Activated B cell treated with CpG ODN at 0.5 μM for 24 hours (primary cell): ENCODE results near the gene IL20RA. TPM values are rescaled to one million over a fixed set of nuclear protein-coding genes. Genes with fewer than 3 reads are reported as not detected.
"Not testable (repeated sequence)": the region's sequence is repeated elsewhere in the genome, so short reads cannot be mapped to it uniquely, and the experiment has no call there.

ENCODE experiments used
- ATAC-seq: fragments of 200-7000 bp; cut with Tn5 transposase; one replicate; pipeline ENCODE4 v1.10.0; 2021; ENCODE audit warnings: low read depth, mild to moderate bottlenecking, moderate library complexity
- CTCF ChIA-PET: fragments of 350-600 bp; sonication (Branson Sonifier 250); formaldehyde crosslinking; loops from one replicate; lab custom pipeline; 2021; ENCODE audit warnings: antibody characterized with exemption; lab: Charles Lee
- POLR2A ChIA-PET: fragments of 350-600 bp; sonication (Branson Sonifier 250); formaldehyde crosslinking; loops from one replicate; lab custom pipeline; 2021; ENCODE audit warnings: antibody characterized with exemption; lab: Charles Lee
- DNase-seq: peaks from one replicate; pipeline ENCODE4 v3.0.0; 2022
- H3K27ac Mint-ChIP-seq: one replicate; pipeline ENCODE4 v1.8.0; 2020; ENCODE audit warnings: mixed read lengths
- H3K27me3 Mint-ChIP-seq: one replicate; pipeline ENCODE4 v1.8.0; 2021; ENCODE audit warnings: mixed read lengths
- H3K36me3 Mint-ChIP-seq: one replicate; pipeline ENCODE4 v1.8.0; 2021; ENCODE audit warnings: low read depth, mixed read lengths
- H3K4me1 Mint-ChIP-seq: one replicate; pipeline ENCODE4 v1.8.0; 2021; ENCODE audit warnings: mixed read lengths
- H3K4me3 Mint-ChIP-seq: one replicate; pipeline ENCODE4 v1.8.0; 2020; ENCODE audit warnings: mild to moderate bottlenecking, mixed read lengths
- H3K9me3 Mint-ChIP-seq: one replicate; pipeline ENCODE4 v1.8.0; 2020; ENCODE audit warnings: mixed read lengths
- intact Hi-C: fragments of 100-400 bp; cut with micrococcal nuclease; formaldehyde crosslinking; loops from one replicate; pipeline ENCODE4 v1.15.1; 2024
- total RNA-seq: library from RNA; stranded (reverse); gene quantifications from 2 replicates; pipeline ENCODE4 v1.2.3, GENCODE V29; 2022
- TF ChIP-seq, protein P1 (sequence below): fragments of 200-600 bp; IDR thresholded peaks from one replicate; pipeline ENCODE4 v1.8.0; 2022; ENCODE audit warnings: antibody characterized with exemption, mild to moderate bottlenecking

Gene IL20RA
- total RNA-seq, 1 donor from 2014 or later: not detected

- no peaks in the 10 kb centered on the region for H3K36me3 Mint-ChIP-seq
- ATAC-seq: no peak
- no peaks in the 10 kb centered on the region for H3K4me1 Mint-ChIP-seq
- CTCF ChIA-PET: no interaction called here
- H3K27ac Mint-ChIP-seq: no peak overlapping the region
- no peak overlapping the region for H3K4me3 Mint-ChIP-seq
- no peaks in the 10 kb centered on the region for H3K9me3 Mint-ChIP-seq
- DNase-seq: no peak
- intact Hi-C loops: no loop called here
- peaks cover 14% of the 10 kb centered on the region for H3K27me3 Mint-ChIP-seq
- POLR2A ChIA-PET: no interaction called here
- TF ChIP-seq, protein P1, sequence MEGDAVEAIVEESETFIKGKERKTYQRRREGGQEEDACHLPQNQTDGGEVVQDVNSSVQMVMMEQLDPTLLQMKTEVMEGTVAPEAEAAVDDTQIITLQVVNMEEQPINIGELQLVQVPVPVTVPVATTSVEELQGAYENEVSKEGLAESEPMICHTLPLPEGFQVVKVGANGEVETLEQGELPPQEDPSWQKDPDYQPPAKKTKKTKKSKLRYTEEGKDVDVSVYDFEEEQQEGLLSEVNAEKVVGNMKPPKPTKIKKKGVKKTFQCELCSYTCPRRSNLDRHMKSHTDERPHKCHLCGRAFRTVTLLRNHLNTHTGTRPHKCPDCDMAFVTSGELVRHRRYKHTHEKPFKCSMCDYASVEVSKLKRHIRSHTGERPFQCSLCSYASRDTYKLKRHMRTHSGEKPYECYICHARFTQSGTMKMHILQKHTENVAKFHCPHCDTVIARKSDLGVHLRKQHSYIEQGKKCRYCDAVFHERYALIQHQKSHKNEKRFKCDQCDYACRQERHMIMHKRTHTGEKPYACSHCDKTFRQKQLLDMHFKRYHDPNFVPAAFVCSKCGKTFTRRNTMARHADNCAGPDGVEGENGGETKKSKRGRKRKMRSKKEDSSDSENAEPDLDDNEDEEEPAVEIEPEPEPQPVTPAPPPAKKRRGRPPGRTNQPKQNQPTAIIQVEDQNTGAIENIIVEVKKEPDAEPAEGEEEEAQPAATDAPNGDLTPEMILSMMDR: no peak
Measured at GRCh38 chr6:136962661-136963060, 82.1 kb downstream of the IL20RA start.

DNA sequence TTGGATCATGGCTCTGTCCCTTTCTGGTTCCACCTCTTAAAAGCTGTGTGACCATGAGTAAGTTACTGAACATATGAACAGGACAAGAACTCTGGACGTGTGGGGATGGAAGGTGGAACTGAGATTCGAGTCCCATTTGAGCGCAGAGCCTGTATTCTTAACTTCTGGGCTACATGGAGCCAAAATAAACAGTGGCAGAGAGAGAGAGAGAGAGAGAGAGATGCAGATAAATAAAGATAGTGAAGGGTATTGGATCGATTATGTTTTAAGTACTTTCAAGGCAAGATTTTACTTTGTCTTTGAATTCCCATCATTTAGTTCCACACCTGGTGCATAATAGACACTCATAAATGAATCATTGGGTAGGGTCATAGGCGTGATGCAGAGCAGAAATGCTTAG, 82.9 kb downstream of the IL20RA start:
- ChIA-PET CTCF (no interaction called here), POLR2A (no interaction called here)
- Mint-ChIP-seq H3K9me3 (no peaks in the 10 kb centered on the region), H3K27me3 (peaks cover 11% of the 10 kb centered on the region), H3K36me3 (no peaks in the 10 kb centered on the region), H3K4me3 (no peak overlapping the region), H3K4me1 (peaks cover 5% of the 10 kb centered on the region), H3K27ac (no peak overlapping the region)
- TF ChIP-seq, protein P1: no peak
- DNase-seq (no peak), ATAC-seq (no peak)
- intact Hi-C loops: no loop called here

GRCh38 chr6:136960781-136961180, 84.0 kb downstream of the IL20RA start:
- Mint-ChIP-seq H3K4me3 (no peak overlapping the region), H3K4me1 (peaks cover 8% of the 10 kb centered on the region), H3K27ac (no peak overlapping the region), H3K36me3 (no peaks in the 10 kb centered on the region), H3K9me3 (no peaks in the 10 kb centered on the region), H3K27me3 (peaks cover 6% of the 10 kb centered on the region)
- ChIA-PET POLR2A (no interaction called here), CTCF (no interaction called here)
- ATAC-seq: no peak
- TF ChIP-seq, protein P1: no peak
- intact Hi-C loops: no loop called here
- no peak for DNase-seq

DNA sequence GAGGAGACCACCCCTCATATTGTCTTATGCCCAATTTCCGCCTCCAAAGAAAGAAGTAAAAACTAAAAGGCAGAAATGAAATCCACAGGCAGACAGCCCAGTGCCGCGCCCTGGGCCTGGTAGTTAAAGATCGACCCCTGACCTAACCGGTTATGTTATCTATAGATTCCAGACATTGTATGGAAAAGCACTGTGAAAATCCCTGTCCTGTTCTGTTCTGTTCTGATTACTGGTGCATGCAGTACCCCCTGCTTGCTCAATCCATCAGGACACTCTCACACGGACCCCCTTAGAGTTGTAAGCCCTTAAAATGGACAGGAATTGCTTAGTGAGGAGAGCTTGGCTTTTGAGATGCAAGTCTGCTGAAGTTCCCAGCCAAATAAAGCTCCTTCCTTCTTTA, 84.8 kb downstream of the IL20RA start:
- H3K36me3 Mint-ChIP-seq, H3K4me3 Mint-ChIP-seq, CTCF ChIA-PET, H3K9me3 Mint-ChIP-seq, H3K27ac Mint-ChIP-seq, ATAC-seq, H3K27me3 Mint-ChIP-seq, H3K4me1 Mint-ChIP-seq, intact Hi-C loops, DNase-seq: not testable (repeated sequence)
- POLR2A ChIA-PET: interaction anchor here (0.6 kb wide), 1 partner anchor 1327 kb away, joined by 6 read pairs; no protein-coding TSS in a partner anchor

- Mint-ChIP-seq H3K36me3 (no peaks in the 10 kb centered on the region), H3K4me1 (peaks cover 8% of the 10 kb centered on the region), H3K4me3 (no peak overlapping the region), H3K27ac (no peak overlapping the region), H3K27me3 (peaks cover 8% of the 10 kb centered on the region), H3K9me3 (no peaks in the 10 kb centered on the region)
- DNase-seq: no peak
- TF ChIP-seq, protein P1: no peak
- POLR2A ChIA-PET: no interaction called here
- intact Hi-C loops: no loop called here
- CTCF ChIA-PET: no interaction called here
- no peak for ATAC-seq
Measured at GRCh38 chr6:136959471-136959891, 85.3 kb downstream of the IL20RA start.

DNA sequence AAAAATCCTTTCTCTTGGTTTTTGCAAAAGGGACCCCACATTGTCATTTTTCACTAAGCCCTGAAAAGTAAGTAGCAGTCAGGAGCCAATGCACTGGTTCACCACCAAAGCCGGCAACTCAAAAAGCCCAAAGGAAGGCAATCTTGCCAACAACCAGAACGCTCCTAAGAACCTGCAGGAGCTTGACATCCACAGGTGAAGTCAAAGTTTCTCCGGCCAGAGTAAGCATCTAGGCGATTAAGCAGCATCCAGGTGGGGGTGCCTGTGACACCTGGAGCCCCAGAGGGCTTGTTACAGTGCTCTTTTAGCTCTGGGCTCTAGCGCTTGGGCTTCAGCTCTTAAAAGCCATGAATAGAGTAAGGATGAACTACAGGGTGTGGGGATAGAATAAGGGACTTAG, 86.6 kb downstream of the IL20RA start:
- Mint-ChIP-seq H3K4me1 (peaks cover 8% of the 10 kb centered on the region), H3K27ac (no peak overlapping the region), H3K4me3 (no peak overlapping the region), H3K9me3 (no peaks in the 10 kb centered on the region), H3K27me3 (peaks cover 8% of the 10 kb centered on the region), H3K36me3 (no peaks in the 10 kb centered on the region)
- POLR2A ChIA-PET: no interaction called here
- DNase-seq (no peak), ATAC-seq (no peak)
- CTCF ChIA-PET: no interaction called here
- intact Hi-C loops: no loop called here
- TF ChIP-seq, protein P1: no peak
